ENCODE results near the gene KCNQ5. TPM values are rescaled to one million over a fixed set of nuclear protein-coding genes. Genes with fewer than 3 reads are reported as not detected.

The KCNQ5 gene
- total RNA-seq, 4 donors from 2014 or later = 0.14 to 1.2 (median 0.48) TPM; not detected in 1

GRCh38 chr6:73002588-73002987 lies 380.7 kb downstream of the KCNQ5 start:
- no peak for TF ChIP-seq POLR2AphosphoS5 (IDR thresholded peaks at IDR 0.05)
- no peak for TF ChIP-seq EP300 (IDR thresholded peaks at IDR 0.05; ENCODE audit: low read depth)
- TF ChIP-seq CTCF (IDR thresholded peaks at IDR 0.05) = no peak
- TF ChIP-seq POLR2A (IDR thresholded peaks at IDR 0.05) = no peak
- H3K9me3 ChIP-seq = no peaks in the 10 kb centered on the region
- no peak for DNase-seq
- no peaks in the 10 kb centered on the region for H3K27me3 ChIP-seq
- no peak overlapping the region for H3K27ac ChIP-seq
- H3K4me1 ChIP-seq = no peaks in the 10 kb centered on the region
- H3K36me3 ChIP-seq = no peaks in the 10 kb centered on the region
- H3K4me3 ChIP-seq = no peak overlapping the region
- intact Hi-C loops (cut with DNase I; ENCODE audit: low total_unique reads) (no loop called here), in situ Hi-C loops (cut with MboI; ENCODE audit: low pct_ligation_motif_present in 1 of 4, low pct_unique_long_range_greater_than_20kb in 1 of 4, low sequenced_read_pairs in 3 of 4) (no loop called here)

DNA sequence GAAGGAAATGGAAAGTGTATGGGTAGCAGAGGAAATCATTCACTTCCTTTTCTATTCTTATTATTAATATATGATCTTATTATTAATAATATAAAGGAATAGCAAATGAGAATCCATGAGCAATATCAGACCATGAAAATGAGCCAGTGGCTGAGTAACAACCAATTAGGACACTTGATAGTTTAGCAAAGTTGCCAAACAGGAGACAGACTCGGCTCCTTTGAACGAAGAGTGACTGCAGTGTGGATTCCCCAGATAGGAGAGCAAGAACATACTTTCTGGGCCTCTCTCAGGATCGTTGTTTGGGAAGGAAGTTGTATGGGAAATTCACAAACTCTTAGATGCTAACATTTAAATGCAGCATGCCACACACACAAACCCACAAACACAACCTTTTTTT lies 381.4 kb downstream of the KCNQ5 start:
- DNase-seq = no peak
- no peaks in the 10 kb centered on the region for H3K36me3 ChIP-seq
- no peak for TF ChIP-seq EP300 (IDR thresholded peaks at IDR 0.05; ENCODE audit: low read depth)
- TF ChIP-seq CTCF (IDR thresholded peaks at IDR 0.05) = no peak
- TF ChIP-seq POLR2AphosphoS5 (IDR thresholded peaks at IDR 0.05) = no peak
- TF ChIP-seq POLR2A (IDR thresholded peaks at IDR 0.05) = no peak
- no peak overlapping the region for H3K4me3 ChIP-seq
- no peaks in the 10 kb centered on the region for H3K4me1 ChIP-seq
- no peaks in the 10 kb centered on the region for H3K27me3 ChIP-seq
- in situ Hi-C loops (cut with MboI; ENCODE audit: low pct_ligation_motif_present in 1 of 4, low pct_unique_long_range_greater_than_20kb in 1 of 4, low sequenced_read_pairs in 3 of 4) = no loop called here
- 61 to 66% methylated on average over 3 of the region's 3 CpGs for WGBS, 2 donors (ENCODE audit: low coverage in 1 of 2)
- intact Hi-C loops (cut with DNase I; ENCODE audit: low total_unique reads) = no loop called here
- no peaks in the 10 kb centered on the region for H3K9me3 ChIP-seq
- no peak overlapping the region for H3K27ac ChIP-seq

DNA sequence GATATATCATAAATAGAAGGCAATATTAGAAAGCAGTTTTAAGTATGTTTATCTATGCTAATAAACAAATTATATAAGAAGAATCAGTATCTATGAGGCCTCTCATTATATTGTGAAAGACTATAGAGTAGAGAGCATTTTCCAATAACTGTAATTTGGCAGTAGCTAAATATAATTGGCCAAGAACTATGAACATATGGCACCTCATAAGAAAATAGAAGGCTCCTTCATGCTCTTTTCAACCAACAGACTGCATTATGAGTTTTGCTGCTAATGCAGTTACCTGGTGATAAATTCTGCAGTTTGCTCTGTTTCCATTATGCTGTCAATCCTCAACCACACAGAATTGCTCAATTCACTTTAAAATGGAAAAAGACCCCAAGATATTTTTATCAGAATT lies 382.4 kb downstream of the KCNQ5 start:
- Histone ChIP-seq H3K27me3 (no peaks in the 10 kb centered on the region), H3K4me3 (no peak overlapping the region), H3K4me1 (no peaks in the 10 kb centered on the region), H3K9me3 (no peaks in the 10 kb centered on the region), H3K36me3 (no peaks in the 10 kb centered on the region), H3K27ac (no peak overlapping the region)
- intact Hi-C loops (cut with DNase I; ENCODE audit: low total_unique reads) = no loop called here
- in situ Hi-C loops (cut with MboI; ENCODE audit: low pct_ligation_motif_present in 1 of 4, low pct_unique_long_range_greater_than_20kb in 1 of 4, low sequenced_read_pairs in 3 of 4) = no loop called here
- no peak for DNase-seq
- TF ChIP-seq POLR2AphosphoS5 (IDR thresholded peaks at IDR 0.05) (no peak), EP300 (IDR thresholded peaks at IDR 0.05; ENCODE audit: low read depth) (no peak), CTCF (IDR thresholded peaks at IDR 0.05) (no peak)

DNA sequence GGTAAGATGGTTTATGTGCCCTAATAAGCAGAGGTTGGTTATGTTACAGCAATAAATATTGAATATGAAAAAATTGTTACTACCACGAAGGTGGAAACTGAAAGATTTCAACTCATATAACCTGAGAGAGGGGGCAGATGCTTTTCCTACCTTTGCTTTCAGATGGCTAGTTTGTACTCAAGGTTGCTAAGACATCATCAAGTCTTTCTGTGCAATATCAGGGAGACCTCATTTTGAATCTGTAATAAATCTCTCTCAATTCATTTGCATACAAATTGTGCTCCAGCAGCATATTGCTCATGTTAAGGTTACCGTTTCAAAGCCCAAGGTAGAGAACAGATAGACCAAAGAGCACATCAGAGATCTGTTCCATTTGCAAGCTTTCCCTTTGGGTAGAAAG lies 383.0 kb downstream of the KCNQ5 start:
- Histone ChIP-seq H3K36me3 (no peaks in the 10 kb centered on the region), H3K4me3 (no peak overlapping the region), H3K27me3 (no peaks in the 10 kb centered on the region), H3K9me3 (no peaks in the 10 kb centered on the region), H3K4me1 (no peaks in the 10 kb centered on the region), H3K27ac (no peak overlapping the region)
- 63 to 69% methylated on average over 2 of the region's 2 CpGs for WGBS, 2 donors (ENCODE audit: low coverage in 1 of 2)
- no peak for DNase-seq
- in situ Hi-C loops (cut with MboI; ENCODE audit: low pct_ligation_motif_present in 1 of 4, low pct_unique_long_range_greater_than_20kb in 1 of 4, low sequenced_read_pairs in 3 of 4) = no loop called here
- TF ChIP-seq POLR2AphosphoS5 (IDR thresholded peaks at IDR 0.05) = no peak
- TF ChIP-seq POLR2A (IDR thresholded peaks at IDR 0.05) = no peak
- TF ChIP-seq CTCF (IDR thresholded peaks at IDR 0.05) = no peak
- TF ChIP-seq EP300 (IDR thresholded peaks at IDR 0.05; ENCODE audit: low read depth) = no peak
- intact Hi-C loops (cut with DNase I; ENCODE audit: low total_unique reads) = no loop called here

Measured in transverse colon (tissue), 4 donors.